ENCODE measurements around the gene HTR3D. TPM values are rescaled to one million over a fixed set of nuclear protein-coding genes. Genes with fewer than 3 reads are reported as not detected.

HTR3D gene
- total and polyA plus RNA-seq, 9 of the 15 experiments (the other 6 are each of a cell fraction or from before 2014, with no cell fraction given): not detected

GRCh38 chr3:184067573-184068055 is 36.1 kb downstream of the HTR3D start (continued):
- TF ChIP-seq, protein P1, sequence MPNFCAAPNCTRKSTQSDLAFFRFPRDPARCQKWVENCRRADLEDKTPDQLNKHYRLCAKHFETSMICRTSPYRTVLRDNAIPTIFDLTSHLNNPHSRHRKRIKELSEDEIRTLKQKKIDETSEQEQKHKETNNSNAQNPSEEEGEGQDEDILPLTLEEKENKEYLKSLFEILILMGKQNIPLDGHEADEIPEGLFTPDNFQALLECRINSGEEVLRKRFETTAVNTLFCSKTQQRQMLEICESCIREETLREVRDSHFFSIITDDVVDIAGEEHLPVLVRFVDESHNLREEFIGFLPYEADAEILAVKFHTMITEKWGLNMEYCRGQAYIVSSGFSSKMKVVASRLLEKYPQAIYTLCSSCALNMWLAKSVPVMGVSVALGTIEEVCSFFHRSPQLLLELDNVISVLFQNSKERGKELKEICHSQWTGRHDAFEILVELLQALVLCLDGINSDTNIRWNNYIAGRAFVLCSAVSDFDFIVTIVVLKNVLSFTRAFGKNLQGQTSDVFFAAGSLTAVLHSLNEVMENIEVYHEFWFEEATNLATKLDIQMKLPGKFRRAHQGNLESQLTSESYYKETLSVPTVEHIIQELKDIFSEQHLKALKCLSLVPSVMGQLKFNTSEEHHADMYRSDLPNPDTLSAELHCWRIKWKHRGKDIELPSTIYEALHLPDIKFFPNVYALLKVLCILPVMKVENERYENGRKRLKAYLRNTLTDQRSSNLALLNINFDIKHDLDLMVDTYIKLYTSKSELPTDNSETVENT (CRISPR knock-in tag; IDR thresholded peaks at IDR 0.05): no peak
- peak; percentile 89 for TF ChIP-seq SMARCA4 (IDR thresholded peaks at IDR 0.05)
- TF ChIP-seq EHMT2 (IDR thresholded peaks at IDR 0.05): no peak
- TF ChIP-seq FOXJ2 (tag; IDR thresholded peaks at IDR 0.05): peak; percentile 70; the same call in 1 of the 2 replicates
- 0 out of 2 replicates have a peak, but pooled peaks have one; percentile 36 for TF ChIP-seq FOXM1 (IDR thresholded peaks at IDR 0.05; ENCODE audit: low read depth)
- no peak for TF ChIP-seq FOXM1 (CRISPR knock-in tag; IDR thresholded peaks at IDR 0.05; ENCODE audit: low read depth)
- 0 out of 2 replicates have a peak, but pooled peaks have one; percentile 43 for TF ChIP-seq TFAP4 (CRISPR knock-in tag; IDR thresholded peaks at IDR 0.05; ENCODE audit: borderline replicate concordance)
- peak; percentile 35 for TF ChIP-seq CCNT2 (IDR thresholded peaks at IDR 0.05; ENCODE audit: borderline replicate concordance, extremely low read depth, insufficient read length, low read depth, low read length)
- no peak for TF ChIP-seq NCOA1 (IDR thresholded peaks at IDR 0.05; ENCODE audit: low read depth)
- TF ChIP-seq, protein P2, sequence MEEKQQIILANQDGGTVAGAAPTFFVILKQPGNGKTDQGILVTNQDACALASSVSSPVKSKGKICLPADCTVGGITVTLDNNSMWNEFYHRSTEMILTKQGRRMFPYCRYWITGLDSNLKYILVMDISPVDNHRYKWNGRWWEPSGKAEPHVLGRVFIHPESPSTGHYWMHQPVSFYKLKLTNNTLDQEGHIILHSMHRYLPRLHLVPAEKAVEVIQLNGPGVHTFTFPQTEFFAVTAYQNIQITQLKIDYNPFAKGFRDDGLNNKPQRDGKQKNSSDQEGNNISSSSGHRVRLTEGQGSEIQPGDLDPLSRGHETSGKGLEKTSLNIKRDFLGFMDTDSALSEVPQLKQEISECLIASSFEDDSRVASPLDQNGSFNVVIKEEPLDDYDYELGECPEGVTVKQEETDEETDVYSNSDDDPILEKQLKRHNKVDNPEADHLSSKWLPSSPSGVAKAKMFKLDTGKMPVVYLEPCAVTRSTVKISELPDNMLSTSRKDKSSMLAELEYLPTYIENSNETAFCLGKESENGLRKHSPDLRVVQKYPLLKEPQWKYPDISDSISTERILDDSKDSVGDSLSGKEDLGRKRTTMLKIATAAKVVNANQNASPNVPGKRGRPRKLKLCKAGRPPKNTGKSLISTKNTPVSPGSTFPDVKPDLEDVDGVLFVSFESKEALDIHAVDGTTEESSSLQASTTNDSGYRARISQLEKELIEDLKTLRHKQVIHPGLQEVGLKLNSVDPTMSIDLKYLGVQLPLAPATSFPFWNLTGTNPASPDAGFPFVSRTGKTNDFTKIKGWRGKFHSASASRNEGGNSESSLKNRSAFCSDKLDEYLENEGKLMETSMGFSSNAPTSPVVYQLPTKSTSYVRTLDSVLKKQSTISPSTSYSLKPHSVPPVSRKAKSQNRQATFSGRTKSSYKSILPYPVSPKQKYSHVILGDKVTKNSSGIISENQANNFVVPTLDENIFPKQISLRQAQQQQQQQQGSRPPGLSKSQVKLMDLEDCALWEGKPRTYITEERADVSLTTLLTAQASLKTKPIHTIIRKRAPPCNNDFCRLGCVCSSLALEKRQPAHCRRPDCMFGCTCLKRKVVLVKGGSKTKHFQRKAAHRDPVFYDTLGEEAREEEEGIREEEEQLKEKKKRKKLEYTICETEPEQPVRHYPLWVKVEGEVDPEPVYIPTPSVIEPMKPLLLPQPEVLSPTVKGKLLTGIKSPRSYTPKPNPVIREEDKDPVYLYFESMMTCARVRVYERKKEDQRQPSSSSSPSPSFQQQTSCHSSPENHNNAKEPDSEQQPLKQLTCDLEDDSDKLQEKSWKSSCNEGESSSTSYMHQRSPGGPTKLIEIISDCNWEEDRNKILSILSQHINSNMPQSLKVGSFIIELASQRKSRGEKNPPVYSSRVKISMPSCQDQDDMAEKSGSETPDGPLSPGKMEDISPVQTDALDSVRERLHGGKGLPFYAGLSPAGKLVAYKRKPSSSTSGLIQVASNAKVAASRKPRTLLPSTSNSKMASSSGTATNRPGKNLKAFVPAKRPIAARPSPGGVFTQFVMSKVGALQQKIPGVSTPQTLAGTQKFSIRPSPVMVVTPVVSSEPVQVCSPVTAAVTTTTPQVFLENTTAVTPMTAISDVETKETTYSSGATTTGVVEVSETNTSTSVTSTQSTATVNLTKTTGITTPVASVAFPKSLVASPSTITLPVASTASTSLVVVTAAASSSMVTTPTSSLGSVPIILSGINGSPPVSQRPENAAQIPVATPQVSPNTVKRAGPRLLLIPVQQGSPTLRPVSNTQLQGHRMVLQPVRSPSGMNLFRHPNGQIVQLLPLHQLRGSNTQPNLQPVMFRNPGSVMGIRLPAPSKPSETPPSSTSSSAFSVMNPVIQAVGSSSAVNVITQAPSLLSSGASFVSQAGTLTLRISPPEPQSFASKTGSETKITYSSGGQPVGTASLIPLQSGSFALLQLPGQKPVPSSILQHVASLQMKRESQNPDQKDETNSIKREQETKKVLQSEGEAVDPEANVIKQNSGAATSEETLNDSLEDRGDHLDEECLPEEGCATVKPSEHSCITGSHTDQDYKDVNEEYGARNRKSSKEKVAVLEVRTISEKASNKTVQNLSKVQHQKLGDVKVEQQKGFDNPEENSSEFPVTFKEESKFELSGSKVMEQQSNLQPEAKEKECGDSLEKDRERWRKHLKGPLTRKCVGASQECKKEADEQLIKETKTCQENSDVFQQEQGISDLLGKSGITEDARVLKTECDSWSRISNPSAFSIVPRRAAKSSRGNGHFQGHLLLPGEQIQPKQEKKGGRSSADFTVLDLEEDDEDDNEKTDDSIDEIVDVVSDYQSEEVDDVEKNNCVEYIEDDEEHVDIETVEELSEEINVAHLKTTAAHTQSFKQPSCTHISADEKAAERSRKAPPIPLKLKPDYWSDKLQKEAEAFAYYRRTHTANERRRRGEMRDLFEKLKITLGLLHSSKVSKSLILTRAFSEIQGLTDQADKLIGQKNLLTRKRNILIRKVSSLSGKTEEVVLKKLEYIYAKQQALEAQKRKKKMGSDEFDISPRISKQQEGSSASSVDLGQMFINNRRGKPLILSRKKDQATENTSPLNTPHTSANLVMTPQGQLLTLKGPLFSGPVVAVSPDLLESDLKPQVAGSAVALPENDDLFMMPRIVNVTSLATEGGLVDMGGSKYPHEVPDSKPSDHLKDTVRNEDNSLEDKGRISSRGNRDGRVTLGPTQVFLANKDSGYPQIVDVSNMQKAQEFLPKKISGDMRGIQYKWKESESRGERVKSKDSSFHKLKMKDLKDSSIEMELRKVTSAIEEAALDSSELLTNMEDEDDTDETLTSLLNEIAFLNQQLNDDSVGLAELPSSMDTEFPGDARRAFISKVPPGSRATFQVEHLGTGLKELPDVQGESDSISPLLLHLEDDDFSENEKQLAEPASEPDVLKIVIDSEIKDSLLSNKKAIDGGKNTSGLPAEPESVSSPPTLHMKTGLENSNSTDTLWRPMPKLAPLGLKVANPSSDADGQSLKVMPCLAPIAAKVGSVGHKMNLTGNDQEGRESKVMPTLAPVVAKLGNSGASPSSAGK (IDR thresholded peaks at IDR 0.05): peak; percentile 65
- no peak for TF ChIP-seq HES1 (IDR thresholded peaks at IDR 0.05; ENCODE audit: low read depth)
- TF ChIP-seq ZNF140 (CRISPR knock-in tag; IDR thresholded peaks at IDR 0.05): no peak
- TF ChIP-seq CHD4 (IDR thresholded peaks at IDR 0.05; ENCODE audit: insufficient read depth, insufficient replicate concordance, low read depth, low read length, poor library complexity, severe bottlenecking): no peak
